ENCODE results near the gene DYNLT3.

DNA sequence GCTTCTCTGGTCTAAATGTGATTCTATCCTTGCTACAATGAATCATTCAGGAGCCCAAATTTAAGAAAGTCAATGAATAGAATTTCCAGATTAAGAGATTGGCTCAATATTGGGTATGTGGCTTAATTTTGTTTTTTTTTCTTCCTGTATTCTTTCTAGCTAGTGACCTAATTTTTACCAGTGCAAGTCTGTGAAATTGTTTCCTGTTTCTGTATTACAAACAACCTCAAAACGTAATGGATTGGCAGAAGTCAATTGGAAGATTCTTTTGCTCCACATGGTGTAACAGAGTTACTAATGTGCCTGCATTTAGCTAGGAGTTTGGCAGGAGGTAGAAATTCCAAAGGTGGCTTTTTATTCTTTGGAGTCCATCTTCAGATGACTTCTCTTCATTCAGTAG is 17.6 kb downstream of the DYNLT3 start:
- no peak for TF ChIP-seq YY1 (IDR thresholded peaks at IDR 0.05; ENCODE audit: insufficient read depth, insufficient read length)
- no peak for TF ChIP-seq ZNF274 (IDR thresholded peaks at IDR 0.05; ENCODE audit: low read depth, low read length)
